Keratinocyte (primary cell): Measurements from ENCODE around the gene CCDC85B. TPM values are rescaled to one million over a fixed set of nuclear protein-coding genes. Genes with fewer than 3 reads are reported as not detected.

Source experiments
- DNase-seq: peaks from one replicate; pipeline ENCODE4 v3.0.0-alpha.2; 2011; ENCODE audit warnings: low read depth, missing footprints, low spot score
- FAIRE-seq: peaks from 2 replicates; lab custom pipeline; 2011; peaks lifted over from hg19 to GRCh38; lab: Jason Lieb, UNC
- H2AFZ ChIP-seq: 2 replicates; pipeline ENCODE4 v1.6.0; 2012; ENCODE audit warnings: low read length, control low read depth, inconsistent platforms; ENCODE audit not compliant: control insufficient read depth
- H3K27ac ChIP-seq: 2 replicates; pipeline ENCODE4 v1.5.1; 2011; ENCODE audit warnings: low read length; ENCODE audit not compliant: control insufficient read depth, insufficient read depth
- H3K27me3 ChIP-seq: 3 replicates; pipeline ENCODE4 v1.6.0; 2011; ENCODE audit warnings: low read length; ENCODE audit not compliant: control insufficient read depth, insufficient read depth; ENCODE audit errors: extremely low read depth
- H3K36me3 ChIP-seq, 2 experiments: 2 replicates in 1 of 2; 3 replicates in 1 of 2; pipeline ENCODE4 v1.5.1; 2011; ENCODE audit warnings: low read length in 2 of 2, mild to moderate bottlenecking in 1 of 2; ENCODE audit not compliant: control insufficient read depth in 2 of 2, insufficient read depth in 2 of 2; ENCODE audit errors: extremely low read depth in 1 of 2
- H3K4me1 ChIP-seq: 3 replicates; pipeline ENCODE4 v1.5.1; 2011; ENCODE audit warnings: low read length; ENCODE audit not compliant: control insufficient read depth, insufficient read depth; ENCODE audit errors: extremely low read depth
- H3K4me2 ChIP-seq: 3 replicates; pipeline ENCODE4 v1.6.0; 2011; ENCODE audit warnings: low read depth, low read length; ENCODE audit not compliant: control insufficient read depth, insufficient read depth; ENCODE audit errors: extremely low read depth
- H3K4me3 ChIP-seq, 3 experiments: fragments of 200-600 bp in 1 of 3; sonication (generic) in 1 of 3; 2 replicates in 2 of 3; 3 replicates in 1 of 3; pipeline ENCODE4 v1.5.1; 2011 to 2016; ENCODE audit warnings: low read length in 3 of 3, mild to moderate bottlenecking in 3 of 3, control low read depth in 2 of 3, inconsistent platforms in 1 of 3, low read depth in 1 of 3, mixed read lengths in 1 of 3, mixed run types in 1 of 3, moderate library complexity in 1 of 3; ENCODE audit not compliant: control insufficient read depth in 2 of 3, insufficient read depth in 2 of 3; ENCODE audit errors: extremely low read depth in 1 of 3
- H3K79me2 ChIP-seq: 2 replicates; pipeline ENCODE4 v1.6.0; 2012; ENCODE audit warnings: low read length; ENCODE audit not compliant: control insufficient read depth, insufficient read depth
- H3K9ac ChIP-seq: 3 replicates; pipeline ENCODE4 v1.6.0; 2011; ENCODE audit warnings: low read length; ENCODE audit not compliant: control insufficient read depth, insufficient read depth; ENCODE audit errors: extremely low read depth
- H3K9me1 ChIP-seq: 3 replicates; pipeline ENCODE4 v1.6.0; 2011; ENCODE audit warnings: low read length; ENCODE audit not compliant: control insufficient read depth, insufficient read depth; ENCODE audit errors: extremely low read depth
- H3K9me3 ChIP-seq: 2 replicates; pipeline ENCODE4 v1.5.1; 2012; ENCODE audit warnings: low read depth, low read length; ENCODE audit not compliant: control insufficient read depth
- H4K20me1 ChIP-seq: 3 replicates; pipeline ENCODE4 v1.6.0; 2011; ENCODE audit warnings: low read length; ENCODE audit not compliant: control insufficient read depth, insufficient read depth; ENCODE audit errors: extremely low read depth
- CTCF ChIP-seq, 3 experiments: IDR thresholded peaks in 1 of 3; conservative IDR thresholded peaks in 1 of 3; optimal IDR thresholded peaks in 1 of 3; 2 replicates in 2 of 3; 3 replicates in 1 of 3; pipeline versions ENCODE3 to v1.5.1; 2011; ENCODE audit warnings: low read length in 3 of 3, mild to moderate bottlenecking in 3 of 3, moderate library complexity in 2 of 3, control low read depth in 1 of 3, inconsistent platforms in 1 of 3; ENCODE audit not compliant: insufficient read depth in 2 of 3; ENCODE audit errors: extremely low read depth in 1 of 3
- EZH2 ChIP-seq: IDR thresholded peaks from one replicate; pipeline ENCODE4 v1.6.1; 2012; ENCODE audit warnings: inconsistent platforms, mild to moderate bottlenecking, low read length, moderate library complexity
- dilution Hi-C: fragments of 300-500 bp; cut with MboI; formaldehyde crosslinking; loops from one replicate; pipeline ENCODE4 v1.7.0; 2020; ENCODE audit warnings: low sequenced_read_pairs; ENCODE audit not compliant: extremely low pct_ligation_motif_present
- polyA plus RNA-seq, 5 experiments: library from polyadenylated mRNA; depleted of rRNA in 3 of 5; stranded (reverse) in 3 of 5; stranded (forward) in 1 of 5; unstranded in 1 of 5; fragments of >200 nt; gene quantifications; 1 replicate in 1 of 5; 2 replicates in 3 of 5; 3 replicates in 1 of 5; pipeline versions ENCODE4 v1.2.1 to v1.2.3, GENCODE V29; 2011 to 2012; ENCODE audit warnings: missing spikeins in 2 of 5, low read depth in 1 of 5, low replicate concordance in 1 of 5

CCDC85B gene
- polyA plus RNA-seq, 1 donor (not counting 4 experiments of a cell fraction or from before 2014, with no cell fraction given), result 4.1 TPM

GRCh38 chr11:65918211-65919140 is 28.0 kb downstream of the CCDC85B start, which contains the start of gene C11orf68:
TSS of gene C11orf68 (minus strand) at chr11:65919062. CDS start at chr11:65919031, 31 bp downstream.
- H3K9me3 ChIP-seq, result no peaks in the 10 kb centered on the region
- H4K20me1 ChIP-seq, result no peaks in the 10 kb centered on the region
- H3K9ac ChIP-seq, result peak within 1 kb of the TSS; percentile 91
- no peak for FAIRE-seq
- H3K4me2 ChIP-seq, result peak within 1 kb of the TSS; percentile 95
- peaks cover 65% of the 10 kb centered on the region for H3K4me1 ChIP-seq
- H3K4me3 ChIP-seq, result peak within 1 kb of the TSS; percentile 77 to 92 (median 80)
- peak within 1 kb of the TSS; percentile 55 for H2AFZ ChIP-seq
- H3K36me3 ChIP-seq, result peaks cover 6 to 16% of the 10 kb centered on the region in 2 experiments
- H3K9me1 ChIP-seq, result no peaks in the 10 kb centered on the region
- H3K79me2 ChIP-seq, result peaks cover 47% of the 10 kb centered on the region
- dilution Hi-C loops, result no loop called here
- TF ChIP-seq CTCF (optimal IDR thresholded peaks at IDR 0.05 in 1 of 3, IDR thresholded peaks at IDR 0.05 in 1 of 3, conservative IDR thresholded peaks at IDR 0.05 in 1 of 3; ENCODE audit: extremely low read depth in 1 of 3, insufficient read depth in 2 of 3, low read length in 3 of 3) (no peak), EZH2 (no peak)
- peak within 1 kb of the TSS; percentile 95 for H3K27ac ChIP-seq
- DNase-seq, result no peak
- H3K27me3 ChIP-seq, result no peaks in the 10 kb centered on the region

GRCh38 chr11:65919141-65919572 is 28.7 kb downstream of the CCDC85B start, which contains the start of gene DRAP1:
TSS of gene DRAP1 (plus strand) at chr11:65919426. CDS start at chr11:65919502, 76 bp downstream.
- no peak for FAIRE-seq

More at GRCh38 chr11:65919141-65919572, 28.7 kb downstream of the CCDC85B start, which contains the start of gene DRAP1:
- no peak for DNase-seq
- dilution Hi-C loops, result no loop called here
- TF ChIP-seq CTCF (optimal IDR thresholded peaks at IDR 0.05 in 1 of 3, IDR thresholded peaks at IDR 0.05 in 1 of 3, conservative IDR thresholded peaks at IDR 0.05 in 1 of 3; ENCODE audit: extremely low read depth in 1 of 3, insufficient read depth in 2 of 3, low read length in 3 of 3) (no peak), EZH2 (no peak)
- peak within 1 kb of the TSS; percentile 95 for H3K27ac ChIP-seq
- H3K4me1 ChIP-seq, result peaks cover 59% of the 10 kb centered on the region
- H3K4me2 ChIP-seq, result peak within 1 kb of the TSS; percentile 95
- H3K79me2 ChIP-seq, result peaks cover 47% of the 10 kb centered on the region
- H3K4me3 ChIP-seq, result peak within 1 kb of the TSS; percentile 77 to 92 (median 80)
- no peaks in the 10 kb centered on the region for H3K9me1 ChIP-seq
- H3K9ac ChIP-seq, result peak within 1 kb of the TSS; percentile 91
- H3K9me3 ChIP-seq, result no peaks in the 10 kb centered on the region
- peaks cover 6 to 16% of the 10 kb centered on the region in 2 experiments for H3K36me3 ChIP-seq
- H3K27me3 ChIP-seq, result no peaks in the 10 kb centered on the region
- H2AFZ ChIP-seq, result peak within 1 kb of the TSS; percentile 55
- H4K20me1 ChIP-seq, result no peaks in the 10 kb centered on the region
